KOPT-K1 (cell line): ENCODE data around the gene ILF3.

Experiments
- H3K27ac ChIP-seq: fragments of 200-600 bp; sonication (generic); 2 replicates; pipeline ENCODE4 v1.5.1; 2016; ENCODE audit warnings: antibody characterized with exemption, mild to moderate bottlenecking, low read depth, low read length; ENCODE audit not compliant: poor library complexity, severe bottlenecking
- H3K36me3 ChIP-seq: fragments of 200-600 bp; sonication (generic); 2 replicates; pipeline ENCODE4 v1.5.1; 2017; ENCODE audit warnings: antibody characterized with exemption, mild to moderate bottlenecking, low read length, moderate library complexity; ENCODE audit not compliant: insufficient read depth
- H3K9me3 ChIP-seq: fragments of 200-600 bp; sonication (generic); 2 replicates; pipeline ENCODE4 v1.5.1; 2017; ENCODE audit warnings: antibody characterized with exemption, low read length, mild to moderate bottlenecking; ENCODE audit not compliant: insufficient read depth, poor library complexity, severe bottlenecking

Gene ILF3

GRCh38 chr19:10679743-10680142 is 25.6 kb downstream of the ILF3 start:
- Histone ChIP-seq H3K9me3 (no peaks in the 10 kb centered on the region), H3K27ac (no peak overlapping the region), H3K36me3 (peaks cover 100% of the 10 kb centered on the region)

- Histone ChIP-seq H3K27ac (no peak overlapping the region), H3K9me3 (no peaks in the 10 kb centered on the region), H3K36me3 (peaks cover 100% of the 10 kb centered on the region)
Observed at GRCh38 chr19:10680545-10681135, 26.5 kb downstream of the ILF3 start.

GRCh38 chr19:10681658-10682057 is 27.5 kb downstream of the ILF3 start:
- Histone ChIP-seq H3K27ac (no peak overlapping the region), H3K9me3 (no peaks in the 10 kb centered on the region), H3K36me3 (peaks cover 100% of the 10 kb centered on the region)

GRCh38 chr19:10682397-10683063 is 28.4 kb downstream of the ILF3 start:
- Histone ChIP-seq H3K9me3 (no peaks in the 10 kb centered on the region), H3K27ac (no peak overlapping the region), H3K36me3 (peaks cover 100% of the 10 kb centered on the region)

GRCh38 chr19:10683064-10683426 is 28.9 kb downstream of the ILF3 start:
- no peaks in the 10 kb centered on the region for H3K9me3 ChIP-seq
- peaks cover 100% of the 10 kb centered on the region for H3K36me3 ChIP-seq
- H3K27ac ChIP-seq: no peak overlapping the region

- Histone ChIP-seq H3K36me3 (peaks cover 100% of the 10 kb centered on the region), H3K9me3 (no peaks in the 10 kb centered on the region), H3K27ac (no peak overlapping the region)
Observed at GRCh38 chr19:10683582-10683981, 29.4 kb downstream of the ILF3 start.

- H3K36me3 ChIP-seq: peaks cover 100% of the 10 kb centered on the region
- H3K9me3 ChIP-seq: no peaks in the 10 kb centered on the region
- H3K27ac ChIP-seq: no peak overlapping the region
Observed at GRCh38 chr19:10685210-10685609, 31.1 kb downstream of the ILF3 start.

- Histone ChIP-seq H3K27ac (no peak overlapping the region), H3K9me3 (no peaks in the 10 kb centered on the region), H3K36me3 (peaks cover 100% of the 10 kb centered on the region)
Observed at GRCh38 chr19:10686193-10686592, 32.0 kb downstream of the ILF3 start.

- Histone ChIP-seq H3K9me3 (no peaks in the 10 kb centered on the region), H3K36me3 (peaks cover 100% of the 10 kb centered on the region), H3K27ac (no peak overlapping the region)
Observed at GRCh38 chr19:10686661-10687517, 32.7 kb downstream of the ILF3 start.

GRCh38 chr19:10687518-10688288 is 33.6 kb downstream of the ILF3 start:
- Histone ChIP-seq H3K9me3 (no peaks in the 10 kb centered on the region), H3K36me3 (peaks cover 100% of the 10 kb centered on the region), H3K27ac (no peak overlapping the region)

GRCh38 chr19:10688545-10689280 is 34.6 kb downstream of the ILF3 start:
- Histone ChIP-seq H3K27ac (no peak overlapping the region), H3K36me3 (peaks cover 96% of the 10 kb centered on the region), H3K9me3 (no peaks in the 10 kb centered on the region)

- Histone ChIP-seq H3K36me3 (peaks cover 79% of the 10 kb centered on the region), H3K27ac (no peak overlapping the region), H3K9me3 (no peaks in the 10 kb centered on the region)
Observed at GRCh38 chr19:10690341-10690781, 36.2 kb downstream of the ILF3 start.

- no peaks in the 10 kb centered on the region for H3K9me3 ChIP-seq
- no peak overlapping the region for H3K27ac ChIP-seq
- H3K36me3 ChIP-seq: peaks cover 69% of the 10 kb centered on the region
Observed at GRCh38 chr19:10691178-10691881, 37.2 kb downstream of the ILF3 start.

- no peaks in the 10 kb centered on the region for H3K9me3 ChIP-seq
- H3K36me3 ChIP-seq: peaks cover 64% of the 10 kb centered on the region
- H3K27ac ChIP-seq: no peak overlapping the region
Observed at GRCh38 chr19:10691883-10692282, 37.7 kb downstream of the ILF3 start.
